Aorta (tissue), 5 donors: Measurements from ENCODE around the gene ARMC10. TPM values are rescaled to one million over a fixed set of nuclear protein-coding genes. Genes with fewer than 3 reads are reported as not detected.
"Not testable (repeated sequence)": the region's sequence is repeated elsewhere in the genome, so short reads cannot be mapped to it uniquely, and the experiment has no call there.

ENCODE experiments used
- ATAC-seq: fragments of 200-7000 bp; cut with Tn5 transposase; one replicate; pipeline ENCODE4 v1.9.1; 2022; ENCODE audit warnings: moderate library complexity; ENCODE audit not compliant: low FRiP score
- DNase-seq, 2 donors: peaks; one replicate each; pipeline ENCODE4 v3.0.0-alpha.2; 2020
- H3K27ac ChIP-seq, 2 donors: one replicate each; pipeline ENCODE4 v1.5.1; 2013; ENCODE audit warnings: low read length in 2 of 2, mild to moderate bottlenecking in 2 of 2, moderate library complexity in 2 of 2, control low read depth in 1 of 2, inconsistent platforms in 1 of 2, low read depth in 1 of 2
- H3K27me3 ChIP-seq, 2 donors: one replicate each; pipeline ENCODE4 v1.6.1; 2013; ENCODE audit warnings: control low read depth in 1 of 2, low read length in 1 of 2, mild to moderate bottlenecking in 1 of 2, moderate library complexity in 1 of 2; ENCODE audit not compliant: insufficient read depth in 2 of 2, control insufficient read depth in 1 of 2
- H3K36me3 ChIP-seq, 2 donors: one replicate each; pipeline ENCODE4 v1.6.1; 2013; ENCODE audit warnings: control low read depth in 1 of 2, low read length in 1 of 2, mild to moderate bottlenecking in 1 of 2; ENCODE audit not compliant: insufficient read depth in 2 of 2, control insufficient read depth in 1 of 2
- H3K4me1 ChIP-seq, 2 donors: one replicate each; pipeline ENCODE4 v1.6.1; 2013; ENCODE audit warnings: low read length in 2 of 2, control low read depth in 1 of 2, mild to moderate bottlenecking in 1 of 2, moderate library complexity in 1 of 2; ENCODE audit not compliant: insufficient read depth in 2 of 2, control insufficient read depth in 1 of 2
- H3K4me3 ChIP-seq, 2 donors: one replicate each; pipeline ENCODE4 v1.5.1; 2013; ENCODE audit warnings: low read length in 2 of 2, control low read depth in 1 of 2, mild to moderate bottlenecking in 1 of 2
- H3K9me3 ChIP-seq: one replicate; pipeline ENCODE4 v1.6.1; 2013; ENCODE audit warnings: mild to moderate bottlenecking, low read length; ENCODE audit not compliant: control insufficient read depth
- WGBS, 2 donors: extraction: QIAGEN DNeasy Blood & Tissue Kit; methylation state at CpG; one replicate each; pipeline ENCODE4 v1.1.7; 2013; 5-methylcytosine and 5-hydroxymethylcytosine counted together
- intact Hi-C, 2 donors: fragments of 100-400 bp; cut with DNase I; formaldehyde crosslinking; loops; one replicate each; pipeline versions ENCODE4 v1.14.2 to v1.15.0; 2022
- polyA plus RNA-seq, 2 donors: library from polyadenylated mRNA; stranded (reverse); fragments of 200-250 nt; gene quantifications; one replicate each; pipeline ENCODE4 v1.2.3, GENCODE V29; 2013
- total RNA-seq, 2 donors: library from RNA; stranded (reverse); fragmentation: NEBNext Ultra II Directional; extraction: Animal tissue kit (Norgen Biotek cat#: 25700); gene quantifications; one replicate each; pipeline ENCODE4 v1.2.1, GENCODE V29; 2021
- donor health status: healthy with polysubstance abuse.
- donor health status: Bipolar disorder and iron deficiency.
- donor health status: DM: no; HTN: no; CAD: no.
- donor health status: DM: no; HTN: no; CAD: no.
- donor health status: DM: yes; HTN: yes; CAD: no.

ARMC10 gene
- total and polyA plus RNA-seq, 4 donors: 29.6 to 40.0 (median 33.7) TPM

GRCh38 chr7:103106703-103107070 lies 31.7 kb downstream of the ARMC10 start:
- H3K9me3 ChIP-seq, intact Hi-C loops, H3K27me3 ChIP-seq, H3K4me3 ChIP-seq, ATAC-seq, DNase-seq, H3K27ac ChIP-seq, H3K36me3 ChIP-seq, H3K4me1 ChIP-seq: not testable (repeated sequence)
- WGBS, 2 donors: 54 to 56% methylated on average over 6 of the region's 6 CpGs

- no peak for ATAC-seq
- Histone ChIP-seq H3K36me3 (peaks cover 0 to 3% of the 10 kb centered on the region in 2 donors), H3K27me3 (no peaks in the 10 kb centered on the region), H3K4me1 (no peaks in the 10 kb centered on the region), H3K9me3 (no peaks in the 10 kb centered on the region), H3K27ac (no peak overlapping the region), H3K4me3 (no peak overlapping the region)
- intact Hi-C loops: no loop called here
- no peak for DNase-seq
- 80 to 90% methylated on average over 2 of the region's 2 CpGs for WGBS, 2 donors
Observed at GRCh38 chr7:103113164-103113563, 38.2 kb downstream of the ARMC10 start.

GRCh38 chr7:103114576-103115008 lies 39.7 kb downstream of the ARMC10 start:
- peaks cover 0 to 2% of the 10 kb centered on the region in 2 donors for H3K4me1 ChIP-seq
- peaks cover 0 to 3% of the 10 kb centered on the region in 2 donors for H3K36me3 ChIP-seq
- H3K4me3 ChIP-seq: no peak overlapping the region
- WGBS, 2 donors: 88 to 100% methylated on average over 1 of the region's 1 CpG
- intact Hi-C loops: no loop called here
- ATAC-seq (no peak), DNase-seq (no peak)
- H3K9me3 ChIP-seq: no peaks in the 10 kb centered on the region
- no peak overlapping the region for H3K27ac ChIP-seq
- no peaks in the 10 kb centered on the region for H3K27me3 ChIP-seq

GRCh38 chr7:103115771-103116170 lies 40.8 kb downstream of the ARMC10 start:
- DNase-seq (no peak), ATAC-seq (no peak)
- intact Hi-C loops: no loop called here
- Histone ChIP-seq H3K9me3 (no peaks in the 10 kb centered on the region), H3K36me3 (peaks cover 0 to 3% of the 10 kb centered on the region in 2 donors), H3K4me3 (no peak overlapping the region), H3K4me1 (peaks cover 1 to 5% of the 10 kb centered on the region in 2 donors), H3K27ac (no peak overlapping the region), H3K27me3 (no peaks in the 10 kb centered on the region)
- 97% methylated on average over 4 of the region's 4 CpGs for WGBS, 2 donors

- no peak for ATAC-seq
- H3K27ac ChIP-seq: no peak overlapping the region
- intact Hi-C loops: no loop called here
- H3K36me3 ChIP-seq: peaks cover 0 to 3% of the 10 kb centered on the region in 2 donors
- no peak overlapping the region for H3K4me3 ChIP-seq
- WGBS, 2 donors: 95 to 97% methylated on average over 1 of the region's 1 CpG
- no peaks in the 10 kb centered on the region for H3K27me3 ChIP-seq
- peaks cover 1 to 7% of the 10 kb centered on the region in 2 donors for H3K4me1 ChIP-seq
- no peaks in the 10 kb centered on the region for H3K9me3 ChIP-seq
- DNase-seq: no peak
Observed at GRCh38 chr7:103116511-103116910, 41.6 kb downstream of the ARMC10 start.

GRCh38 chr7:103116991-103117390 lies 42.1 kb downstream of the ARMC10 start:
- no peak overlapping the region for H3K27ac ChIP-seq
- peaks cover 0 to 3% of the 10 kb centered on the region in 2 donors for H3K36me3 ChIP-seq
- no peaks in the 10 kb centered on the region for H3K27me3 ChIP-seq
- DNase-seq: no peak
- H3K4me3 ChIP-seq: no peak overlapping the region
- intact Hi-C loops: no loop called here
- peaks cover 1 to 7% of the 10 kb centered on the region in 2 donors for H3K4me1 ChIP-seq
- no peaks in the 10 kb centered on the region for H3K9me3 ChIP-seq
- no peak for ATAC-seq

- no peaks in the 10 kb centered on the region for H3K9me3 ChIP-seq
- ATAC-seq (no peak), DNase-seq (no peak)
- intact Hi-C loops: no loop called here
- peaks cover 0 to 3% of the 10 kb centered on the region in 2 donors for H3K36me3 ChIP-seq
- H3K4me1 ChIP-seq: peaks cover 1 to 7% of the 10 kb centered on the region in 2 donors
- no peak overlapping the region for H3K4me3 ChIP-seq
- WGBS, 2 donors: 95 to 96% methylated on average over 2 of the region's 2 CpGs
- no peaks in the 10 kb centered on the region for H3K27me3 ChIP-seq
- H3K27ac ChIP-seq: no peak overlapping the region
Observed at GRCh38 chr7:103117465-103117864, 42.5 kb downstream of the ARMC10 start.

GRCh38 chr7:103119791-103120291 lies 44.9 kb downstream of the ARMC10 start:
- Histone ChIP-seq H3K4me3 (no peak overlapping the region), H3K27ac (peak overlapping the region; percentile 49 to 74), H3K9me3 (no peaks in the 10 kb centered on the region), H3K27me3 (no peaks in the 10 kb centered on the region), H3K4me1 (peaks cover 3 to 7% of the 10 kb centered on the region in 2 donors), H3K36me3 (no peaks in the 10 kb centered on the region)
- no peak for DNase-seq
- WGBS, 2 donors: 80 to 86% methylated on average over 11 of the region's 11 CpGs
- intact Hi-C loops: no loop called here
- no peak for ATAC-seq

- DNase-seq: no peak
- peak; percentile 52 for ATAC-seq
- Histone ChIP-seq H3K27ac (peak overlapping the region; percentile 76 to 86), H3K4me1 (peaks cover 3 to 7% of the 10 kb centered on the region in 2 donors), H3K9me3 (no peaks in the 10 kb centered on the region), H3K27me3 (no peaks in the 10 kb centered on the region), H3K4me3 (no peak overlapping the region), H3K36me3 (no peaks in the 10 kb centered on the region)
- intact Hi-C loops: no loop called here
- WGBS, 2 donors: 4 to 8% methylated on average over 1 of the region's 1 CpG
Observed at GRCh38 chr7:103120362-103120761, 45.4 kb downstream of the ARMC10 start.
